Mesothelial cell of epicardium (in vitro differentiated cells): ENCODE measurements around the gene ZNF148. TPM values are rescaled to one million over a fixed set of nuclear protein-coding genes. Genes with fewer than 3 reads are reported as not detected.

ENCODE experiments used
- DNase-seq, 2 experiments: peaks; one replicate each; pipeline ENCODE4 v3.0.0; 2021; ENCODE audit warnings: low spot score in 2 of 2; ENCODE audit not compliant: unreplicated experiment in 2 of 2
- H3K27ac Mint-ChIP-seq: 2 replicates; pipeline ENCODE4 v1.8.0; 2021; ENCODE audit warnings: mixed read lengths
- H3K27me3 Mint-ChIP-seq: 2 replicates; pipeline ENCODE4 v1.8.0; 2021; ENCODE audit warnings: low read depth, mixed read lengths
- H3K36me3 Mint-ChIP-seq: 2 replicates; pipeline ENCODE4 v1.8.0; 2021; ENCODE audit warnings: mixed read lengths
- H3K4me1 Mint-ChIP-seq: 2 replicates; pipeline ENCODE4 v1.8.0; 2021; ENCODE audit warnings: mixed read lengths
- H3K4me3 Mint-ChIP-seq: 2 replicates; pipeline ENCODE4 v1.8.0; 2021; ENCODE audit warnings: mild to moderate bottlenecking, moderate library complexity, mixed read lengths
- H3K9me3 Mint-ChIP-seq: 2 replicates; pipeline ENCODE4 v1.8.0; 2021; ENCODE audit warnings: mixed read lengths
- CTCF ChIP-seq: fragments of 200-600 bp; sonication (generic); IDR thresholded peaks from one replicate; pipeline ENCODE4 v1.5.0; 2021; ENCODE audit warnings: antibody characterized with exemption; ENCODE audit not compliant: unreplicated experiment
- total RNA-seq: library from RNA; stranded (reverse); gene quantifications from 3 replicates; pipeline ENCODE4 v1.2.1, GENCODE V29; 2021

The ZNF148 gene
- total RNA-seq, 1 donor from 2014 or later: 52.1 TPM

- DNase-seq: no peak
- Mint-ChIP-seq H3K27ac (no peak overlapping the region), H3K4me3 (no peak overlapping the region), H3K27me3 (no peaks in the 10 kb centered on the region), H3K4me1 (no peaks in the 10 kb centered on the region), H3K36me3 (no peaks in the 10 kb centered on the region), H3K9me3 (no peaks in the 10 kb centered on the region)
- TF ChIP-seq CTCF: no peak
These were observed 154.2 kb downstream of the ZNF148 start for GRCh38 chr3:125220727-125221429.

DNA sequence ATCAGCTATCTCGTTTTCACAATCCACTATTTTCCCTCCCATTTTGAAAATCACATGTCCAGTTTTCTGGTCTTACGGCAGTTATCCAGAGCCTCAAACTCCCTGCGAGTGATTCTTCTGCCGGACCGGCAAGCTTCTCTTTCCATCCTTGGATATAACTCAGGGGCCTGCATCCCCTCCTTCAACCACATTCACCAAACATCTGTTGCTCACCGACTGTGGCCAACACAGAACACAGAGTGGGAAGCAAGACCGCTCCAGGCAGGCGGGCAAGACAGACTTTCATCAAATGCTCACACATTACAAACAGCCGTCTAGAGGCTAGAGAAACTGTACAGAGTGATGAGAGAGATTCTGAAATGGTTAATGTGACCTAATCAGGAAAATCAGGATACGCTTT lies 154.9 kb downstream of the ZNF148 start:
- H3K36me3 Mint-ChIP-seq: no peaks in the 10 kb centered on the region
- no peak overlapping the region for H3K27ac Mint-ChIP-seq
- H3K4me1 Mint-ChIP-seq: no peaks in the 10 kb centered on the region
- no peaks in the 10 kb centered on the region for H3K27me3 Mint-ChIP-seq
- no peak for TF ChIP-seq CTCF
- no peak overlapping the region for H3K4me3 Mint-ChIP-seq
- H3K9me3 Mint-ChIP-seq: no peaks in the 10 kb centered on the region
- DNase-seq: no peak

DNA sequence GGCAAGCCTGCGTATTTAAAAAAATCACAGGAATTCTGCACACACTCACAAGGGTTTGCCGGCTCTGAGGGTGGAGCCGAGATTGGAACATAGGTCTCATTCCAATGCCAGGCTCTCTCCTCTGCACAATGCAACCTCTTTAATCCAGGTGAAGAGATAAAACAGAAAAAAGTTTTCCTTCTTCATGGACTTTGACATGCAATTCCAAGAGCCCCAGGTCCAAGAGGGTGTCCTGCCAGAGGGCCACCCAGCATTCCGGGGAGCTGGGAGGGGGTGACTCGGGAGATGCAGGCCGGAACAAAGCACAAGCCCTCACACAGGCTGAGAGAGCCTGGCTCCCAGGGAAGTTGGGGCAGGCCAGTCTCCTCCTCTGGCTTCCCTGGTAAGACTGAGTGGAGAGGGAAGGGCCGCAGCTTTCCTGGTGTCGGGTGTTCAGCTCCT lies 155.8 kb downstream of the ZNF148 start:
- H3K9me3 Mint-ChIP-seq: no peaks in the 10 kb centered on the region
- H3K4me3 Mint-ChIP-seq: no peak overlapping the region
- no peaks in the 10 kb centered on the region for H3K4me1 Mint-ChIP-seq
- no peak overlapping the region for H3K27ac Mint-ChIP-seq
- no peaks in the 10 kb centered on the region for H3K36me3 Mint-ChIP-seq
- no peak for TF ChIP-seq CTCF
- peaks cover 2% of the 10 kb centered on the region for H3K27me3 Mint-ChIP-seq
- DNase-seq: no peak

- H3K36me3 Mint-ChIP-seq: no peaks in the 10 kb centered on the region
- H3K9me3 Mint-ChIP-seq: no peaks in the 10 kb centered on the region
- no peak overlapping the region for H3K27ac Mint-ChIP-seq
- TF ChIP-seq CTCF: no peak
- H3K4me1 Mint-ChIP-seq: peaks cover 5% of the 10 kb centered on the region
- DNase-seq: no peak
- H3K27me3 Mint-ChIP-seq: peaks cover 12% of the 10 kb centered on the region
- no peak overlapping the region for H3K4me3 Mint-ChIP-seq
These were observed 160.4 kb downstream of the ZNF148 start for GRCh38 chr3:125214738-125215137.

DNA sequence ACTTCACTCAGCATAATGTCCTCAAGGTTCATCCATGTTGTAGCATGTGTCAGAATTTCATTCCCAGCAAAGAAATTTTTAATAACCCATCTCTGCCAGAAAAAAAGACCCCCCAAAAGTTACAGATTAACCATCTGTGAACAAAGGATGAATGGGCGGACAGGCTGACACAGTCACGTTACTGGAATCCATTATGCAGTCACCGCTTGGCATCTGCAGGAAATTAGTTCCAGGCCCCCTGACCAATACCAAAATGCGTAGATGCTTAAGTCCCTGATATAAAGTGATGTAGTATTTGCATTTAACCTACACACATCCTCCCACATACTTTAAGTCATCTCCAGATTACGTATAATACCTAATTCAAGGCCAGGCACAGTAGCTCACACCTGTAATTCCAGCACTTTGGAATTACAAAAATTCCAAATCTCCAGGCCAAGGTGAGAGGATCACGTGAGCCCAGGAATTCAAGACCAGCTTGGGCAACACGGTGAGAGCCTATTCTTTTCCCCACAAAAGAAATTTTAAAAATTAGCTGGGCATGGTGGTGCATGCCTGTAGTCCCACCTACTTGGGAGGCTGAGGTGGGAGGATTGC lies 161.1 kb downstream of the ZNF148 start:
- no peaks in the 10 kb centered on the region for H3K36me3 Mint-ChIP-seq
- DNase-seq: no peak
- H3K27me3 Mint-ChIP-seq: peaks cover 12% of the 10 kb centered on the region
- H3K27ac Mint-ChIP-seq: no peak overlapping the region
- TF ChIP-seq CTCF: no peak
- no peaks in the 10 kb centered on the region for H3K9me3 Mint-ChIP-seq
- H3K4me1 Mint-ChIP-seq: peaks cover 5% of the 10 kb centered on the region
- peak overlapping the region; percentile 63 for H3K4me3 Mint-ChIP-seq
